ENCODE data around the gene ADAM12. TPM values are rescaled to one million over a fixed set of nuclear protein-coding genes. Genes with fewer than 3 reads are reported as not detected.

The ADAM12 gene
- total and polyA plus RNA-seq, 2 experiments from 2014 or later, result 0.13 to 0.87 TPM

DNA sequence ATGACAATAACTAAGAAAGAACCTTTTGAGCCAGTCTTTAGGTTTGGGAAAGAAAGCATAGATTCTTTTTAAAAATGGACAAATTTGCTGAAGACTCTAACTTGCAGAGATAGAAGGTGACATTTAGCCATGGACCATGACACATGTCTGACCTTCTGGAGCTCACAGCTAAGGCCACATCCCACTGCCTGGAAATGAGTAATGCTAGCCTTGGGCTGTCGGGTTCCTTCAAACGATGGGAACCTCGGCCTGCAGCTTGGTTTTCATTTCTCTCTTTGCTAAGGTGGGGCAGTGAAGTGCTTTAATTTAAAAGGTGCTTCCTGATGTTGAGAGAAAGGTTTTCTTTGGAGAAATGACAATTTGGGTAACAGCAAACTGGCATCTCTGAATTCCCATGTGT is 268.7 kb downstream of the ADAM12 start:
- no peak for DNase-seq (ENCODE audit: low spot score)
- Mint-ChIP-seq H3K27me3 (ENCODE audit: insufficient read depth, low read depth, poor library complexity) (peaks cover 14% of the 10 kb centered on the region), H3K9me3 (peaks cover 2% of the 10 kb centered on the region; the same call in 1 of the 3 replicates), H3K4me3 (no peak overlapping the region), H3K27ac (no peak overlapping the region), H3K36me3 (ENCODE audit: low read depth) (0 out of 3 replicates have a peak, but pooled peaks cover 2% of the 10 kb centered on the region), H3K4me1 (peaks cover 34% of the 10 kb centered on the region)
- H3K79me2 ChIP-seq (replicated peaks; ENCODE audit: insufficient read depth), result no peaks in the 10 kb centered on the region
- H3K4me1 ChIP-seq (ENCODE audit: insufficient read depth), result peaks cover 40% of the 10 kb centered on the region
- no peak overlapping the region for H2AFZ ChIP-seq
- no peaks in the 10 kb centered on the region for H4K20me1 ChIP-seq (replicated peaks; ENCODE audit: insufficient read depth)
- H3K9me2 ChIP-seq (ENCODE audit: insufficient read depth), result peaks cover 4% of the 10 kb centered on the region; the same call in 1 of the 2 replicates
- ATAC-seq, result no peak
- peaks cover 9% of the 10 kb centered on the region; the same call in 1 of the 2 replicates for H3K27me3 ChIP-seq (ENCODE audit: insufficient read depth)
- no peaks in the 10 kb centered on the region for H3K36me3 ChIP-seq (ENCODE audit: insufficient read depth)
- no peak overlapping the region for H3K27ac ChIP-seq (ENCODE audit: low read depth)
- H3K4me3 ChIP-seq, result no peak overlapping the region
- no peaks in the 10 kb centered on the region; the same call in 1 of the 2 replicates for H3F3A ChIP-seq (replicated peaks; ENCODE audit: low read depth)
- no peak for TF ChIP-seq STAT1 (IDR thresholded peaks at IDR 0.05; ENCODE audit: unreplicated experiment)
- no peak for TF ChIP-seq NANOG (IDR thresholded peaks at IDR 0.05; ENCODE audit: borderline replicate concordance)
- no peak for TF ChIP-seq ZNF331 (CRISPR knock-in tag; IDR thresholded peaks at IDR 0.05; ENCODE audit: low read depth)
- TF ChIP-seq, protein P1, sequence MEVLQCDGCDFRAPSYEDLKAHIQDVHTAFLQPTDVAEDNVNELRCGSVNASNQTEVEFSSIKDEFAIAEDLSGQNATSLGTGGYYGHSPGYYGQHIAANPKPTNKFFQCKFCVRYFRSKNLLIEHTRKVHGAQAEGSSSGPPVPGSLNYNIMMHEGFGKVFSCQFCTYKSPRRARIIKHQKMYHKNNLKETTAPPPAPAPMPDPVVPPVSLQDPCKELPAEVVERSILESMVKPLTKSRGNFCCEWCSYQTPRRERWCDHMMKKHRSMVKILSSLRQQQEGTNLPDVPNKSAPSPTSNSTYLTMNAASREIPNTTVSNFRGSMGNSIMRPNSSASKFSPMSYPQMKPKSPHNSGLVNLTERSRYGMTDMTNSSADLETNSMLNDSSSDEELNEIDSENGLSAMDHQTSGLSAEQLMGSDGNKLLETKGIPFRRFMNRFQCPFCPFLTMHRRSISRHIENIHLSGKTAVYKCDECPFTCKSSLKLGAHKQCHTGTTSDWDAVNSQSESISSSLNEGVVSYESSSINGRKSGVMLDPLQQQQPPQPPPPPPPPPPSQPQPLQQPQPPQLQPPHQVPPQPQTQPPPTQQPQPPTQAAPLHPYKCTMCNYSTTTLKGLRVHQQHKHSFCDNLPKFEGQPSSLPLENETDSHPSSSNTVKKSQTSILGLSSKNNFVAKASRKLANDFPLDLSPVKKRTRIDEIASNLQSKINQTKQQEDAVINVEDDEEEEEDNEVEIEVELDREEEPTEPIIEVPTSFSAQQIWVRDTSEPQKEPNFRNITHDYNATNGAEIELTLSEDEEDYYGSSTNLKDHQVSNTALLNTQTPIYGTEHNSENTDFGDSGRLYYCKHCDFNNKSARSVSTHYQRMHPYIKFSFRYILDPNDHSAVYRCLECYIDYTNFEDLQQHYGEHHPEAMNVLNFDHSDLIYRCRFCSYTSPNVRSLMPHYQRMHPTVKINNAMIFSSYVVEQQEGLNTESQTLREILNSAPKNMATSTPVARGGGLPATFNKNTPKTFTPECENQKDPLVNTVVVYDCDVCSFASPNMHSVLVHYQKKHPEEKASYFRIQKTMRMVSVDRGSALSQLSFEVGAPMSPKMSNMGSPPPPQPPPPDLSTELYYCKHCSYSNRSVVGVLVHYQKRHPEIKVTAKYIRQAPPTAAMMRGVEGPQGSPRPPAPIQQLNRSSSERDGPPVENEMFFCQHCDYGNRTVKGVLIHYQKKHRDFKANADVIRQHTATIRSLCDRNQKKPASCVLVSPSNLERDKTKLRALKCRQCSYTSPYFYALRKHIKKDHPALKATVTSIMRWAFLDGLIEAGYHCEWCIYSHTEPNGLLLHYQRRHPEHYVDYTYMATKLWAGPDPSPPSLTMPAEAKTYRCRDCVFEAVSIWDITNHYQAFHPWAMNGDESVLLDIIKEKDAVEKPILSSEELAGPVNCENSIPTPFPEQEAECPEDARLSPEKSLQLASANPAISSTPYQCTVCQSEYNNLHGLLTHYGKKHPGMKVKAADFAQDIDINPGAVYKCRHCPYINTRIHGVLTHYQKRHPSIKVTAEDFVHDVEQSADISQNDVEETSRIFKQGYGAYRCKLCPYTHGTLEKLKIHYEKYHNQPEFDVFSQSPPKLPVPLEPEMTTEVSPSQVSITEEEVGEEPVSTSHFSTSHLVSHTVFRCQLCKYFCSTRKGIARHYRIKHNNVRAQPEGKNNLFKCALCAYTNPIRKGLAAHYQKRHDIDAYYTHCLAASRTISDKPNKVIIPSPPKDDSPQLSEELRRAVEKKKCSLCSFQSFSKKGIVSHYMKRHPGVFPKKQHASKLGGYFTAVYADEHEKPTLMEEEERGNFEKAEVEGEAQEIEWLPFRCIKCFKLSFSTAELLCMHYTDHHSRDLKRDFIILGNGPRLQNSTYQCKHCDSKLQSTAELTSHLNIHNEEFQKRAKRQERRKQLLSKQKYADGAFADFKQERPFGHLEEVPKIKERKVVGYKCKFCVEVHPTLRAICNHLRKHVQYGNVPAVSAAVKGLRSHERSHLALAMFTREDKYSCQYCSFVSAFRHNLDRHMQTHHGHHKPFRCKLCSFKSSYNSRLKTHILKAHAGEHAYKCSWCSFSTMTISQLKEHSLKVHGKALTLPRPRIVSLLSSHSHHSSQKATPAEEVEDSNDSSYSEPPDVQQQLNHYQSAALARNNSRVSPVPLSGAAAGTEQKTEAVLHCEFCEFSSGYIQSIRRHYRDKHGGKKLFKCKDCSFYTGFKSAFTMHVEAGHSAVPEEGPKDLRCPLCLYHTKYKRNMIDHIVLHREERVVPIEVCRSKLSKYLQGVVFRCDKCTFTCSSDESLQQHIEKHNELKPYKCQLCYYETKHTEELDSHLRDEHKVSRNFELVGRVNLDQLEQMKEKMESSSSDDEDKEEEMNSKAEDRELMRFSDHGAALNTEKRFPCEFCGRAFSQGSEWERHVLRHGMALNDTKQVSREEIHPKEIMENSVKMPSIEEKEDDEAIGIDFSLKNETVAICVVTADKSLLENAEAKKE (CRISPR knock-in tag; IDR thresholded peaks at IDR 0.05), result no peak
- TF ChIP-seq, protein P2, sequence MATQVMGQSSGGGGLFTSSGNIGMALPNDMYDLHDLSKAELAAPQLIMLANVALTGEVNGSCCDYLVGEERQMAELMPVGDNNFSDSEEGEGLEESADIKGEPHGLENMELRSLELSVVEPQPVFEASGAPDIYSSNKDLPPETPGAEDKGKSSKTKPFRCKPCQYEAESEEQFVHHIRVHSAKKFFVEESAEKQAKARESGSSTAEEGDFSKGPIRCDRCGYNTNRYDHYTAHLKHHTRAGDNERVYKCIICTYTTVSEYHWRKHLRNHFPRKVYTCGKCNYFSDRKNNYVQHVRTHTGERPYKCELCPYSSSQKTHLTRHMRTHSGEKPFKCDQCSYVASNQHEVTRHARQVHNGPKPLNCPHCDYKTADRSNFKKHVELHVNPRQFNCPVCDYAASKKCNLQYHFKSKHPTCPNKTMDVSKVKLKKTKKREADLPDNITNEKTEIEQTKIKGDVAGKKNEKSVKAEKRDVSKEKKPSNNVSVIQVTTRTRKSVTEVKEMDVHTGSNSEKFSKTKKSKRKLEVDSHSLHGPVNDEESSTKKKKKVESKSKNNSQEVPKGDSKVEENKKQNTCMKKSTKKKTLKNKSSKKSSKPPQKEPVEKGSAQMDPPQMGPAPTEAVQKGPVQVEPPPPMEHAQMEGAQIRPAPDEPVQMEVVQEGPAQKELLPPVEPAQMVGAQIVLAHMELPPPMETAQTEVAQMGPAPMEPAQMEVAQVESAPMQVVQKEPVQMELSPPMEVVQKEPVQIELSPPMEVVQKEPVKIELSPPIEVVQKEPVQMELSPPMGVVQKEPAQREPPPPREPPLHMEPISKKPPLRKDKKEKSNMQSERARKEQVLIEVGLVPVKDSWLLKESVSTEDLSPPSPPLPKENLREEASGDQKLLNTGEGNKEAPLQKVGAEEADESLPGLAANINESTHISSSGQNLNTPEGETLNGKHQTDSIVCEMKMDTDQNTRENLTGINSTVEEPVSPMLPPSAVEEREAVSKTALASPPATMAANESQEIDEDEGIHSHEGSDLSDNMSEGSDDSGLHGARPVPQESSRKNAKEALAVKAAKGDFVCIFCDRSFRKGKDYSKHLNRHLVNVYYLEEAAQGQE (IDR thresholded peaks at IDR 0.05; ENCODE audit: unreplicated experiment), result no peak
- TF ChIP-seq CREB1 (CRISPR knock-in tag; IDR thresholded peaks at IDR 0.05; ENCODE audit: low read depth), result no peak
- TF ChIP-seq, protein P3, sequence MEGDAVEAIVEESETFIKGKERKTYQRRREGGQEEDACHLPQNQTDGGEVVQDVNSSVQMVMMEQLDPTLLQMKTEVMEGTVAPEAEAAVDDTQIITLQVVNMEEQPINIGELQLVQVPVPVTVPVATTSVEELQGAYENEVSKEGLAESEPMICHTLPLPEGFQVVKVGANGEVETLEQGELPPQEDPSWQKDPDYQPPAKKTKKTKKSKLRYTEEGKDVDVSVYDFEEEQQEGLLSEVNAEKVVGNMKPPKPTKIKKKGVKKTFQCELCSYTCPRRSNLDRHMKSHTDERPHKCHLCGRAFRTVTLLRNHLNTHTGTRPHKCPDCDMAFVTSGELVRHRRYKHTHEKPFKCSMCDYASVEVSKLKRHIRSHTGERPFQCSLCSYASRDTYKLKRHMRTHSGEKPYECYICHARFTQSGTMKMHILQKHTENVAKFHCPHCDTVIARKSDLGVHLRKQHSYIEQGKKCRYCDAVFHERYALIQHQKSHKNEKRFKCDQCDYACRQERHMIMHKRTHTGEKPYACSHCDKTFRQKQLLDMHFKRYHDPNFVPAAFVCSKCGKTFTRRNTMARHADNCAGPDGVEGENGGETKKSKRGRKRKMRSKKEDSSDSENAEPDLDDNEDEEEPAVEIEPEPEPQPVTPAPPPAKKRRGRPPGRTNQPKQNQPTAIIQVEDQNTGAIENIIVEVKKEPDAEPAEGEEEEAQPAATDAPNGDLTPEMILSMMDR (conservative IDR thresholded peaks at IDR 0.05; ENCODE audit: low read depth in 2 of 2), result no peak
- TF ChIP-seq JUNB (IDR thresholded peaks at IDR 0.05; ENCODE audit: unreplicated experiment), result no peak
- TF ChIP-seq POLR2AphosphoS5 (IDR thresholded peaks at IDR 0.05; ENCODE audit: low read depth), result no peak
- TF ChIP-seq ZNF114 (CRISPR knock-in tag; IDR thresholded peaks at IDR 0.05), result no peak
- TF ChIP-seq, protein P4, sequence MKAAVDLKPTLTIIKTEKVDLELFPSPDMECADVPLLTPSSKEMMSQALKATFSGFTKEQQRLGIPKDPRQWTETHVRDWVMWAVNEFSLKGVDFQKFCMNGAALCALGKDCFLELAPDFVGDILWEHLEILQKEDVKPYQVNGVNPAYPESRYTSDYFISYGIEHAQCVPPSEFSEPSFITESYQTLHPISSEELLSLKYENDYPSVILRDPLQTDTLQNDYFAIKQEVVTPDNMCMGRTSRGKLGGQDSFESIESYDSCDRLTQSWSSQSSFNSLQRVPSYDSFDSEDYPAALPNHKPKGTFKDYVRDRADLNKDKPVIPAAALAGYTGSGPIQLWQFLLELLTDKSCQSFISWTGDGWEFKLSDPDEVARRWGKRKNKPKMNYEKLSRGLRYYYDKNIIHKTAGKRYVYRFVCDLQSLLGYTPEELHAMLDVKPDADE (IDR thresholded peaks at IDR 0.05), result no peak
- no peak for TF ChIP-seq EZH2phosphoT487 (IDR thresholded peaks at IDR 0.05; ENCODE audit: unreplicated experiment)
- TF ChIP-seq EZH2 (IDR thresholded peaks at IDR 0.05; ENCODE audit: low read depth, unreplicated experiment), result no peak
- H3K4me2 ChIP-seq, result no peak overlapping the region
